GM21717 (cell line): Measurements from ENCODE around the gene TIMM10.
"Not testable (repeated sequence)": the region's sequence is repeated elsewhere in the genome, so short reads cannot be mapped to it uniquely, and the experiment has no call there.

ENCODE experiments used
- ATAC-seq: cut with Tn5 transposase; IDR thresholded peaks from one replicate; pipeline ENCODE4 v1.9.1; 2021; ENCODE audit warnings: mild to moderate bottlenecking, moderate library complexity; ENCODE audit not compliant: unreplicated experiment

Gene TIMM10

DNA sequence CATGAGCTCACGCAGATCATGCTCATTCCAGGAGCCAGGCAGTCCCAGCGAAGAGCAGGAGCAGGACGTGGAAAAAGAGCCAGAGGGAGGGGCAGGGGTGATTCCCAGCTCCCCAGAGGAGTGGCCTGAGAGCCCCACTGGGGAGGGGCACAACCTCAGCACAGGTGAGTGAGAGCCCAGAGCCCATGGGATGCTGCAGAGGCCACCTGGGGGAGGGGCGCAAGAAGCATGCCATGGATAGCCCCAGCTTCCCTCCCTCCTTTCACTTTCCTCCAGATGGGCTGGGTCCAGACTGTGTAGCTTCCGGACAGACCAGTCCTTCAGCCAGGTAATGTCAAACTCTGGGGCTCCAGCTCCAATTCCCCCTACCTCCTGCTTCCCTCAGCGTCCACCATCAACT, 13.0 kb upstream of the TIMM10 start:
- ATAC-seq: no peak

DNA sequence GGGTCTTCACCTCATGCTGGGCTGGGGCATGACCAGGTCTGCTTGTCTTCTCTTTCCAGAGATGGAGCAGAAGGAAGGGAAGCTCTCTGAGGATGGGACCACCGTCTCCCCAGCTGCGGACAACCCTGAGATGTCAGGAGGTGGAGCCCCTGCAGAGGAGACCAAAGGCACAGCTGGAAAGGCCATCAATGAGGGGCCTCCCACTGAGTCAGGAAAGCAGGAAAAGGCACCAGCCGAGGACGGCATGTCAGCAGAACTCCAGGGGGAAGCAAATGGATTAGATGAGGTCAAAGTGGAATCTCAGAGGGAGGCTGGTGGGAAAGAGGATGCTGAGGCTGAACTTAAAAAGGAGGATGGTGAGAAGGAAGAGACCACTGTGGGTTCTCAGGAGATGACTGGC, 12.0 kb upstream of the TIMM10 start:
- ATAC-seq: no peak

DNA sequence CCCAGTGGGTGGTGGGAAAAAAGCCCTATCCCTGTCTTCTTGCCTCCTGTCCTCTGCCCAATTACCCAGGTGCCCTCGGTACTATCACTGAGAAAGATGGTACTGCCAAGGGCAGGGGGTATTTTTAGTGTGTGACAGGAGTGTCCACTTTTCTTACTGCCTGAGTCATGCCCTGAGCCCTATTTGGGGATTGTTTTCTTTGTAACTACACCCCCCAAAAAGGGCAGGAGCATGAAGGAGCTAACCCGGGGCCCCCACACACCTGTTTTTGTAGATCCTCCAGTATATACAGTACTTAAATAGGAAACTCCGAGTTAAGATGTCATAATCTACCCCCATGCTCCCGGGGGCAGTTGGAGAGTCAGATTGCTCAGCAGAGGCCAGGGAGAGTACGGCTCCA, 10.6 kb upstream of the TIMM10 start:
- no peak for ATAC-seq

DNA sequence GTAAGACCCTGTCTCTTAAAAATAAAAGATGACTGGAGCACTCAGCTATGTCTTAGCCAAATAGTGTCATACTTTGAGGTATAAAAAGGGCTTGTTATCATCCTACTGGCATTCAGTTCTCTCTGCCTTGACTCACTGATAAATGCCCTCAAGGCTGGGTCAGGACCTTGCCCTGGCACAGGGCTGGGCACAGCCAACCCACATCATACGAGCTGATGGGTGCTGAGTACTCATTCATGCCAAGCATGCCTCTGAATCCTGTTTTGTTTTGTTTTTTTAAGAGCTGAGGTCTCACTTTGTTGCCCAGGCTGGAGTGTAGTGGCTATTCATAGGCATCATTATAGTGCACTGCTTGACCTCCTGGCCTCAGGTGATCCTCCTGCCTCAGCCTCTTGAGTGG, 8.8 kb upstream of the TIMM10 start:
- ATAC-seq: no peak

GRCh38 chr11:57536947-57537619, 6.5 kb upstream of the TIMM10 start, which contains the start of gene SMTNL1:
Gene SMTNL1, plus strand, starts transcription at chr11:57537595. Its CDS starts 5,048 bp downstream, at chr11:57542643.
- no peak for ATAC-seq

- not testable (repeated sequence) for ATAC-seq
Measured at GRCh38 chr11:57534449-57534848, 3.9 kb upstream of the TIMM10 start.

- peak; percentile 1 for ATAC-seq
Measured at GRCh38 chr11:57530215-57530595, 349 bp downstream of the TIMM10 start.

DNA sequence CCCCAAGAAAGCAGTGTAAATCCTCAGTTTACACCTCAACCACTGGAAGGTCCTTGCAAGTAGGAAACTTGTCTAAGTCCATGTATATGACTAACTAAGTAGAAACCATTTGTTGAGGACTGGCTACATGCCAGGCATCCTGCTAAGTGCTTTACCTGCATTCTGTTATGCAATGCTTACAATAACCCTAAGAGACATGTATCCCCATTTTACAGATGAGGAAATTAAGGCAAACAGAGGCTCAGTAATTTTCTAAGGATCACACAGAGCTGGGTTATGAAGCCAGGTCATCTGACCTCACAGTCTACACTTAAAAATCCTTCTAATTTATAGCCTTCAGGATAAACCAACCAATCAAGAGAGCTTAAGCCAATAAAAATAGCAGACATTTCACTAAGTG, 1.5 kb downstream of the TIMM10 start:
- no peak for ATAC-seq

- no peak for ATAC-seq
Measured at GRCh38 chr11:57527056-57527631, 3.4 kb downstream of the TIMM10 start.

DNA sequence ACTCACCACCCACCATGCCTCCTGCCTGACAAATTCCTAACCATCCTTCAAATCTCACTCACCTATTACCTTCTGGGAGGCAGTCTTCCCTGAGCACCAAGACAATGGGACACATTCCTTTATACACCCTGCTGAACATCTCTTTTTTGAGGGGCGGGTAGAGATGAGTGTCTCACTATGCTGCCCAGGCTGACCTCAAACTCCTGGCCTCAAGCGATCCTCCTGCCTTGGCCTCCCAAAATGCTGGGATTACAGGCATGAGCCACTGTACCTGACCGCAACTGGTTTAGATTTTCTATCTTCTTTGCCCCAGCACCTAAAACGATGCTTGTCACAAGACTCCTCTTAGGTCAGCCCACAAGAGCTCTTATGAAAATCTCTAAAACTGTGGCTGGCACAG, 7.1 kb downstream of the TIMM10 start:
- ATAC-seq: no peak

GRCh38 chr11:57521116-57521515, 9.4 kb downstream of the TIMM10 start:
- ATAC-seq: no peak

DNA sequence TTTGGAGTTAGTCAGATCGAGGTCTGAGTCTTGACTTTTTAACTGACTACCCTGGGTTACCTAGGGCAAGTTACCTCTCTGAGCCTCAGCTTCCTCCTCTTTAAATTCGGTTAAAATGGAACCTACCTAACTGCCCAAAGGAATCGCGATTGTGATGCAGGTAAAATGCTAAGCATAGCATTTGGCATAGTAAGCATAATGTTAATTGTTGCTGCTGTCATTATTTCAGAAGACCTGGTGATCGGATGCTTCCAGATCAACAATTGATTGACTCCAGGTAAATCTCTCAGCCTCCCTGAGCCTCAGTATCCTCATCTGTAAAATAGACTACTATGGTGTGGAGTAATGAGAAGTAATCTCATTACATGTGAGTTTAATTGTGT, 14.5 kb downstream of the TIMM10 start:
- no peak for ATAC-seq

- ATAC-seq: peak; percentile 40
Measured at GRCh38 chr11:57515332-57516060, 15.1 kb downstream of the TIMM10 start, which contains the start of gene SLC43A1. Gene SLC43A1, minus strand, starts transcription at chr11:57515702. Its CDS starts 1,591 bp downstream, at chr11:57514111.

GRCh38 chr11:57514538-57515331, 15.8 kb downstream of the TIMM10 start:
- peak; percentile 43 for ATAC-seq

DNA sequence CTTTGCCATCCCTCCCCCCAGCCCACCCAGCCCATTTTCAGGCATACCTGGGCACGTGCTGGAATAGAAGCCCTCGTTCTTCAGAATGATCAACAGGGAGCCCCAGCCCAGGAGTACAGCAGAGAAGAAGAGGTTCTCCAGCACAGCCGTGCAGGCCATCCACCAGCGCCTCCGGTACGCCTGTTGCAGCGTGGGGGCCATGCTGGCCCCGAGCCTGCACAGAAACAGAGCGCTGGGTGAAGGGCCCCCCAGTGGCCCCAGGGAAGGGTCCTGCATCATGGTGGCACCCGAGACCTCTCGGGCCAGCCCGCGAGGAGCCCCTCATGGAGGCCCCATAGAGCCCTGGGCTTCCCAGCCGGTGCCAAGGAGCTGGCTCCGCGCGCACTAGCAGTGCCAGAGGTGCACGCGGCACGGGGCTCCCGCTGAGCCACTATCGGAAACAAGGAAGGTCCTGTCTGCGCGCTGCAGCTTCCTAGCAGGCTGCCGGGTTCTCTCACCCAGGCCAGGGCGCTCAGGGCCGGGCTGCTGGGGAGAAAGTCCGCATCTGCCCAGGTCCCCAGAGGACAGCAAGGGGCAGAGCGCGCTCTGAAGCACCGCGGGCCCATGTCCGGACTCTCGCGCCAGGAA, 16.5 kb downstream of the TIMM10 start:
- peak; percentile 32 for ATAC-seq

DNA sequence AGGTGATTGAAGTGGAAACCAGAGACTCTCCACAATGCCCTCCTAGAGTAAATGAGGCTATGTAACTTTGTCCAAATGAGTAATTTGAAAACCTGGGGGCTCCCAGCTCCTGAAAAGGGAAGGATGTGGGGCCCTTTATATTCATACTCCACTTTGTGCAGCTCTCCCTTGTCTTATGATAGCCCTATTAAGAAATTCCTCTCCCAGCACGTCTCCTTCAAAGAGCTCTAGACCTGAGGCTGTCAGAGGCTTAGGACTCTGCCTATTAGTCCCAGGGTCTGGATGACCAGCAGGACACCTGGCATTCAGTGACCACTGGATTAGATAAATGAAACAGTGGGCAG, 17.1 kb downstream of the TIMM10 start:
- ATAC-seq: no peak

GRCh38 chr11:57512646-57513451, 17.7 kb downstream of the TIMM10 start:
- ATAC-seq: no peak

DNA sequence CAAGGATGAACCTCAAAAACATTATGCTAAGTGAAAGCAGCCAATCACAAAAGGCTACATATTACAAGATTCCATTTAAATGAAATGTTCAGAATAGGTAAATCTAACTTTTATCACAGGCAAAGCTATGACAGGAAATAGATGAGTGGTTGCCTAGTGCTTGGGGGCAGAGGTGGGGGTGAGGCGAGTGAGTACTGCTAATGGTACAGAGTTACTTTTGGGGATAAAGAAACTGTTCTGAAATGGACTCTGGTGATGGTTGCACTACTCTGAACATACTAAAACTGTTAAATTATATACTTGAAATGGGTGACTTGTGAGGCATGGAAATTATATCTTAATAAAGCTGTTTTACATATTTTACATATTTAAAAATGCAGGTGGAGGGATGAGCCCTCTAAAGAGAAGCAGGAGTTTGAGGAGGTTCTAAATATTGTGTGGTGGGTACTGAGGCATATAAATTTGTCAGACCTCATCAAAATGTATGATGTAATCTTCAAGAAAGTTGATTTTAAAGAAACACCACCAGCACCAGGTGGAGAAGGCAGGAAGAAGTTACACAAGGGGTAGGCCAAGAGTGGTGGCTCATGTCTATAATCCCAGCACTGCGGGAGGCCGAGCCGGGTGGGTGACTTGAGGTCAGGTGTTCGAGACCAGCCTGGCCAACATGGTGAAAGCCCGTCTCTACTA, 18.7 kb downstream of the TIMM10 start:
- ATAC-seq: no peak

DNA sequence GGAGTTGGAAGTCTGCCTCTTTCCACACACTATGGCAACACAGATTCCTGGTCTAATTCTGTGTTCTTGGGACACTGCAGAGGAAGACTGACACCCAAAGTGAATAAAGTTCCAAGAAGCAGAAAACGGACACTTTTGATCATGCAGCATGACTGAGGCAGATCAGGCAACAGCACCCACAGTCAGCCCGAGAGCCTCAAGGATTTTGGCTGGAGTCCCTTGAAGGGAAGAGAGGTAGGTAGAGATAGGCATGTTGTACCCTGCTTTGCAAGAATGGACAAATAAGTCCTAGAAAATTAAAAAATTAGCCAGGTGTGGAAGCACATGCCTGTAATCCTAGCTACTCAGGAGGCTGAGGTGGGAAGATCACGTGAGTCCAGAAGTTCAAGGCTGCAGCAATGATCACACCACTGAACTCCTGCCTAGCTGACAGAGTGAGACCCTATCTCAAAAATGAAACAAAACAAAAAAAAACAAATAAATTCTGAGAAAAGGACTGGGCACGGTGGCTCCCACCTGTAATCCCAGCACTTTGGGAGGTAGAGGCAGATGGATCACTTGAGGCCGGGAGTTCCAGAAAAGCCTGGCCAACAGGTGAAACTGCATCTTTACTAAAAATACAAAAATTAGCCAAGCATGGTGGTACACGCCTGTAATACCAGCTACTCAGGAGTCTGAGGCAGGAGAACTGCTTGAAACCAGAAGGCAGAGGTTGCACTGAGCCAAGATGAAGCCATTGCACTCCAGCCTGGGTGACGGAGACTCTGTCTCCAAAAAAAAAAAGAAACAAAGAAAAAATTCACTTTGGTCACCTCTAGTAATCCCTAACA, 22.0 kb downstream of the TIMM10 start:
- ATAC-seq: no peak
